Glomerular visceral epithelial cell (primary cell): ENCODE measurements around the gene SORCS3.

Experiments
- DNase-seq: peaks from one replicate; pipeline ENCODE4 v3.0.0-alpha.2; 2016; ENCODE audit errors: extremely low spot score

Gene SORCS3

GRCh38 chr10:105185161-105185560 lies 544.1 kb downstream of the SORCS3 start:
- DNase-seq, result no peak

GRCh38 chr10:105187243-105187642 lies 546.2 kb downstream of the SORCS3 start:
- DNase-seq, result peak; percentile 82

- DNase-seq, result peak; percentile 71
Measured at GRCh38 chr10:105188737-105189462, 547.8 kb downstream of the SORCS3 start.

DNA sequence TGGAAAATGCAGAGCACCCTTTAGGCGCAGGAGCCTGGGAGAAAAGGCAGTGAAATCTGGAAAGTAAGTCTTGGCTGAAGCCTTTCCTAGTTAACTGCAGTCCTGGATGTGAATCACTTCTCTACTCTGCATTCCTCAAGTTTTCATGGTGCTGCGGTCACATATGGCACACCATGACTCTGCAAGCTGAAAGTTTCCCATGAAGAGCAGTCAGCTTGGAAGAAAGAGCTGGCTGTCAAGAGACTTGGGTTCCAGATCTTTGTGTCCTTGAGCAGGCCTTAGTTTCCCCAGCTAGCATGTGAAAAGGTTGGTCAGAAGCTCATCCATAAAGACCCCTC lies 548.3 kb downstream of the SORCS3 start:
- DNase-seq, result peak; percentile 40

- DNase-seq, result no peak
Measured at GRCh38 chr10:105192146-105192545, 551.1 kb downstream of the SORCS3 start.

GRCh38 chr10:105192861-105193260 lies 551.8 kb downstream of the SORCS3 start:
- no peak for DNase-seq

DNA sequence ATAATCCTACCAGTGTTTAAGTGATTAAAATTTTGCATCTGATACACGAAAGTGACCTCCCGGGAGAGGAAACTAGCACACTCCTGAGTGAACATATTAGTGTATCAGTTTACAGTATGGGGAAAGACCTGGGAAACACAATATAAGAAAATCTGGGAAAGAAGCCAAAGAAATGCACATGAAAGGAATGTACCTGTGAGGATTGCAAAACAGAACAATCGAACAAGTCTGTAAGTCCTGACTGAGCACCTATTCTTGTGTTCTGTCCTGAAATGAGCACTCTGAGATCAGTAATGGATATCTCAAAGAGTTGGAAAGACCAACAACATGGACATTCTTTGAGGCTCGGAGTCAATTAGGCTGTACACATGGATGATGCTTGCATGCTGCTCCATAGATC lies 554.7 kb downstream of the SORCS3 start:
- no peak for DNase-seq

DNA sequence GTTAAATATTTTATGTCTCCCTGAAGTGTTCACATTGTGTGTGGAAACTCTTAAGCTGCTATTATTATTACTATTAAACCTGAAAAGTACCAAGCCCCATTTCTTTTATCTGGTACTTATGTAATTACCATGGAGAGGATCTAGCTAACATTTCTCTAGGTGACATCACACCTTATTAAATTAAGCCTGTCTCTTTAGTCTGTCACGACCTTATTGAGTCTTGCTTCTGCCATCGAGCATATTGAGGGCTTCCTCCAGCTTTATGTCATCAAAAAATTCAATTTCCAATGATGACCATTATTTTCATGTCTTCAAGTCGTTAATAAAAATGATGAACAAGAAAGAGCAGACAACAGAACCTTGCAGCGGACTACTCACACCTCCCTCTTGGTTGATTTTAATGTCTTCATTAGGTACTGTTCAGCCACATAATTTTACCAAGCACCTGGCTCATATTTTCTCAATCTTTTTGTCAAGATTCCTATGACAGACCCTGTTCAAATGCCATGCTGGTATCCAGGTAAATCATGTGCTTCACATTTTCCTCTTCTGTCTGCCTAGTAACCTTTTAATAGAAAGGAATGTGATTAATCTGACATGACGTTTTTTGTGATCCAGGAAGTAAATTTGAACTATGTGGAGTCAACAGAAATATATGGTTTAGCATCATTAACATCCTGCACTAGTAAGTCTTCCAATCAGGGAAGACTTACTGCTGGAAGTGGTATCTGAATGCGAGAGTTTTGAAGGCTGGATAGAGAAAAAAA lies 556.7 kb downstream of the SORCS3 start:
- no peak for DNase-seq

- no peak for DNase-seq
Measured at GRCh38 chr10:105206616-105207015, 565.5 kb downstream of the SORCS3 start.

DNA sequence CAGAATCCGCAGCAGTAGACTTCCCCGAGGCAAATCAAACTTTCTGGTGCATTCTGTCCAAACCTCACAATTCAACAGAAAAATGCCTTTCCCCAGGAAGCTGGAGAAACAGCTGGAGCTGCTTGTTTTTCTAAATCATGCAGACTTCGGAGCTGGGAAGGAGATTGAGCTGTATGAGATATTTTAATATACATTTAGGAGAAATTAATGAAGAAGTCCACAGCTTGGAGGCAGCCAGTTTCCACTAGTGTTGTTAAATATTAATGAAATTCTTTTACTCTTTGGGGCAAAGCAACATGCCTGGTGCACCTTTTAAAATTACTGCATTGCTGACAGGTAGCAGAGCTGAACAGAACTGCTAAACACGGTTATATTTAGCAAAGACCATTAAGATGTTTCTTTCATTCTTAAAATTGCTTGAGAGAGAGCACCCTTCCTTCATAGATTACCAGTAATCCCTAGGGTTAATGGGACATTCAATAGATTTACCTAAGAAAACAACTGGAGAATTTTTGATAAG lies 566.4 kb downstream of the SORCS3 start:
- DNase-seq, result no peak

- DNase-seq, result no peak
Measured at GRCh38 chr10:105210546-105210945, 569.5 kb downstream of the SORCS3 start.

DNA sequence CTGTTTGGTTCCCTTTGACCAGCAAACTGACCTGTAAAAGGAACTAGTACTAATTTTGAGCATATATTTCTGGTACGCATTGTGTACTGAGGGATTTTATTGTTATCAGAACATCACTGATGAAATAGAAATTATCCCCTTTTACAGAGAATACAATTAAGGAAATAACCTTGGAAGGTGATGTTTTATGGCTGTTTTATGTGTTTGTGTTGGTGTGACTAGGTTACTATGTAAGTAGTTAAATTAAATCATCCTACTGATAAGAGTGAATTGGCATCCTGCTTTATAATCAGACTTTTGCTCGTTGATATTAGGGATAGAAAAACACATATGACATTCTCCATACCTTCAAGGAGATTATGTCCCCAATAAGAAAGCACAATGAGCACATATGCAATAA lies 596.6 kb downstream of the SORCS3 start:
- DNase-seq, result no peak

- no peak for DNase-seq
Measured at GRCh38 chr10:105239311-105240219, 598.5 kb downstream of the SORCS3 start.

DNA sequence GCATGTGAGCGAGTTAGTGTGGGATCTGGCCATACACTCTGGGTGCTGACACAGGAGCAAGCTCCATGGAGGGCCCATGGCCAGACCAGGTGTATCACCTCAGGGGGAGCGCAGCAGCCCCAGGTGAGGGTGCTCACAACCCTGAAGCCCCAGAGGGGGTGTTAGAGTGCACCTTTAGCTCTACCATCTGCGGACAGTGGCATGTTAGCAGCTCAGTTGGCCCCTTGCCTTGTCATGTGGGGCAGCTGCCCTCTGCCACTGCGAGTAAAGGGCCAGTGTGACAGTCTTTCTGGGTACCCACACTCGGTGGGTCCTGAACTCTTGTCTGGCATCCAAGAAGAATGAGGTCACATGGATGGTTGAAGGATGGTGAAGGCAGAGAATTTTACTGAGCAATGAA lies 600.2 kb downstream of the SORCS3 start:
- no peak for DNase-seq

DNA sequence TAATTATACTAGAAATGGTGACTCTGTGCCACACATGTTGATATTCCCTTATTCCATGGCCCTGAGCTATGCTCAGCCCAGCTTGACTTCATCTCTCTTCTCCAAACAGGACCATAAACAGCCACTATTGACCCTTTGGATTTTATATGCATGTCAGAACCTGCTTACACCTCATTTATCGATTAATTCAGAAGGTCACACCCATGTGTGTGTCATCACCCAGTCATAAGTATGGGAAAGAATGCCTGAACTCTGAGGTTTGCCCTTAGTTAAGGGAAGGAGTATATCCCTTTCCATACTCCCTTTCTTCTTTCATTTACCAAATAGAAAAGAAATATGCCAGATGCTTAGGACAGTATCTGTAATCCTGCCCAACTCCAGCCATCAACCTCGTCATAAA lies 602.3 kb downstream of the SORCS3 start:
- DNase-seq, result no peak

GRCh38 chr10:105243825-105244224 lies 602.7 kb downstream of the SORCS3 start:
- no peak for DNase-seq

DNA sequence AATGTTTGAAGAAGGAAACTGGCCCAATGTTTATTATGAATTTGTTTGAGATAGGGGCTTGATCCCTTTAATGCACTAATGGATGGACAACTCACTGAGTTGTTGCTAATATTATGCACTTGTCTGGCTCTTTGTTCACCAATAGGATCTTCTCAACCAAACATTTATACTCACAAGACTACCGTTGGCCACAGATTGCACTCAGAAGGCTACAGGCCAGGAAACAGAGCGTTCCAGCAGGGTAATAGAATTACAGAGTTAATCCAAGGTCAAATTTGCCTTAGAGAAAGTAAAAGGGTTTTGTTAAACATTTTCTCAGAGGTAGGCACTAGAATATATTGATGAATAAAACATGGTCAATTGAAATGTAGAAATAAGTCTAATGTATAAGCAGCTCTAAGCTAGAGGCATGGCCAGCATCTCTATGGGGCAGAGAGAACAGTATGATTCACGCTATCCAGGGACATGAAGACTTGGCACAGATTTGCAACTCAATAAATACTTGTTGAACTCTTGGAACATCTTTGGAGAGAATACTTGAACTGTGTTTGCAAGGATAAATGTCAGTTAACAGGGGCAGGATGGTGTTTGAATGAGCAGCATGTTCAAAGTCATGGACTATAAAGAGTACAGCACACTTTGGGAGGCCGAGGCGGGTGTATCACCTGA lies 606.9 kb downstream of the SORCS3 start:
- DNase-seq, result no peak

GRCh38 chr10:105252911-105253310 lies 611.8 kb downstream of the SORCS3 start:
- DNase-seq, result no peak

DNA sequence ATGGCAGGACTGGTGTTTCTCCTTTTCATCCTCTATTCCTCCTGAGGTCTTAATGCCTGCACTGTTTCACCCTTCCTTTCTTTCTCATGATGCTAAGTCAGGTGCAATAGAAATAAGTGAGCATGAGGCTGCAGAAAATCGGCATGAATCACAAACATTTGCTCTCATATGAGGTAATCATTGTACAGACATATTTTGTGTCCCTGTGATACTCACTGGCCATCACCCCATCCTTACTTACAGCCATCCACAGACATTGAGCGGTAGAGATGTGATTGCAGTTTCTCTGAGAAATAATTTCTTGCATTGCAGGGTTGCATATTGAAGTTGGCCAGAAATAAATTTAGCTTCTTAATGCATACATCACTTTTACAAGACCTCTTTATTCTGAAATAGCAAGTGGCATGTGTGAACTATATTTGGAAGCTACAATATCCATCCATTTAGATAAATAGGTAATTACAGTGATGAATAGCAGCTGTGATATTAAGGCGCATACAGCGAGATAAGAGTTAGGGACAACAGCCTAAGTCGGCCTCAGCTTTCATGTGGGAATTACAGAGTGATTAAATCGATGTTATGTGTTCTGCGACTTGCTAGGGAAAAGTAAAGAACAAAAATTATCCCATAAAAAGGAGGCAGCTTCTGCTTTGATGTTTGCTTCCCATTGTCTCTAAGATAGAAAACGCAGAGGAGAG lies 612.6 kb downstream of the SORCS3 start:
- no peak for DNase-seq

- no peak for DNase-seq
Measured at GRCh38 chr10:105258036-105258673, 617.1 kb downstream of the SORCS3 start.

DNA sequence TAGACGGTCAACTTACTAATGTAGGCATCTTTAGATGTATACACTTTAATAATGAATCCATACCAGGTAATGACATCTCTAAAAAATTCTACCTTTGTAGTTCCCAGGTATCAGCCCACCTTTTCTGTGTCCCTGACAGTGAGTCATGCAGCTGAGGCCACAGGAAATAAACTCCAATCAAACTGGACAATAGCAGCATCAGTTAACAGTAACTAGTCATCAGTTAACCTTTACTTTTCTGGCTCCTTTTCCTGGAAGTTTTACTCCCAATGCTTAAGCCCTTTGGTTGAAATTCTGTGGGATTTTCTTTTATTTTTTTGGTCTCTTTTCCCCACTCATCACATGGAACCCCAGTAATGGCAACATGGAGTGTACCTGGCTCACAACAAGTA lies 617.6 kb downstream of the SORCS3 start:
- no peak for DNase-seq
